ENCODE measurements around the gene YKT6. TPM values are rescaled to one million over a fixed set of nuclear protein-coding genes. Genes with fewer than 3 reads are reported as not detected.

Gene YKT6
- total and polyA plus RNA-seq, 2 of the 8 experiments (the other 6 are each of a cell fraction or from before 2014, with no cell fraction given): 75.3 to 103 TPM

- no peak overlapping the region for H4K8ac ChIP-seq (ENCODE audit: extremely low read depth, insufficient read depth, low read length)
- no peak overlapping the region; the same call in 1 of the 2 replicates for H3K18ac ChIP-seq (ENCODE audit: extremely low read depth, low read length)
- no peak overlapping the region for H2AFZ ChIP-seq (ENCODE audit: low read length)
- no peak overlapping the region for H3K27ac ChIP-seq (ENCODE audit: low read depth, low read length)
- no peak overlapping the region for H2BK12ac ChIP-seq (ENCODE audit: low read depth, low read length)
- no peak overlapping the region for H3K23ac ChIP-seq (ENCODE audit: insufficient read length)
- H3K9ac ChIP-seq (replicated peaks in 1 of 4; ENCODE audit: extremely low read depth in 1 of 4, low read depth in 3 of 4, low read length in 3 of 4): no peak overlapping the region
- no peaks in the 10 kb centered on the region for H3K27me3 ChIP-seq (replicated peaks in 1 of 4; ENCODE audit: control insufficient read depth in 3 of 4, extremely low read depth in 1 of 4, insufficient read depth in 3 of 4, low read length in 3 of 4)
- H2BK120ac ChIP-seq (replicated peaks; ENCODE audit: low read depth, low read length): no peak overlapping the region
- no peak overlapping the region for H2BK5ac ChIP-seq (ENCODE audit: low read depth, low read length)
- H3K9me3 ChIP-seq (ENCODE audit: insufficient read depth in 2 of 2, low read depth in 1 of 2, low read length in 1 of 2): no peaks in the 10 kb centered on the region; a peak in 1 of 4 replicates
- no peak overlapping the region for H3K56ac ChIP-seq (replicated peaks; ENCODE audit: insufficient read length, low read depth, low read length)
- no peak overlapping the region for H2BK20ac ChIP-seq (ENCODE audit: low read length)
- H4K20me1 ChIP-seq (replicated peaks in 1 of 2; ENCODE audit: control insufficient read depth in 1 of 2, insufficient read depth in 2 of 2, low read length in 2 of 2): peaks cover 0 to 5% of the 10 kb centered on the region in 2 experiments
- H4K91ac ChIP-seq (replicated peaks; ENCODE audit: insufficient read length, low read length): no peak overlapping the region
- ChIA-PET POLR2A (ENCODE audit: partially characterized antibody) (interaction anchor here (0.7 to 1.2 kb wide), 2 partner anchors 110 to 275 kb away, joined by 3 to 4 read pairs; partner anchors contain the start of gene NUDCD3), CTCF (ENCODE audit: partially characterized antibody) (interaction anchor here (1.2 to 6.0 kb wide), 7 partner anchors 8 to 114 kb away, joined by 3 to 35 read pairs (median 5); no protein-coding TSS in a partner anchor)
- no peak overlapping the region for H2AK5ac ChIP-seq (ENCODE audit: low read depth, low read length)
- WGBS, 2 experiments (ENCODE audit: extremely low coverage in 1 of 2, insufficient coverage in 1 of 2, insufficient read length in 1 of 2, insufficient replicate concordance in 2 of 2, low coverage in 1 of 2, low lambda C conversion rate in 2 of 2, missing lambda C conversion rate in 1 of 2): 76% methylated on average over 8 of the region's 8 CpGs; no CpG with 5 or more reads in 1 of the 2 experiments
- H3K4me2 ChIP-seq (ENCODE audit: insufficient read depth in 1 of 2, low read depth in 2 of 2, low read length in 2 of 2): no peak overlapping the region
- H3K4ac ChIP-seq (replicated peaks; ENCODE audit: insufficient read length, low read depth, low read length): no peak overlapping the region
- no peaks in the 10 kb centered on the region for H3K23me2 ChIP-seq (ENCODE audit: low read depth, low read length)
- no peak overlapping the region for H4K5ac ChIP-seq (ENCODE audit: insufficient read length, low read depth, low read length)
- peaks cover 0 to 23% (median 16%) of the 10 kb centered on the region in 4 experiments; a peak in 6 of 7 replicates for H3K4me1 ChIP-seq (replicated peaks in 1 of 4; ENCODE audit: control insufficient read depth in 3 of 4, insufficient read depth in 4 of 4, low read length in 3 of 4)
- no peaks in the 10 kb centered on the region for H3K79me2 ChIP-seq (ENCODE audit: control insufficient read depth in 1 of 2, insufficient read depth in 2 of 2, low read length in 2 of 2)
- no peak for TF ChIP-seq RAD21 (IDR thresholded peaks at IDR 0.05 in 1 of 2, conservative IDR thresholded peaks at IDR 0.05 in 1 of 2; ENCODE audit: low read depth in 2 of 2, low read length in 2 of 2)
- no peak for TF ChIP-seq ZNF274 (IDR thresholded peaks at IDR 0.05; ENCODE audit: borderline replicate concordance, extremely low read depth, low read length)
- no peak for TF ChIP-seq ASH2L (IDR thresholded peaks at IDR 0.05; ENCODE audit: low read length)
- TF ChIP-seq GABPA (IDR thresholded peaks at IDR 0.05; ENCODE audit: borderline replicate concordance, insufficient read depth, low read length): no peak
- no peak for TF ChIP-seq HDAC2 (IDR thresholded peaks at IDR 0.05; ENCODE audit: borderline replicate concordance in 1 of 2, low read depth in 2 of 2, low read length in 2 of 2)
- no peak for TF ChIP-seq BCL11A (IDR thresholded peaks at IDR 0.05; ENCODE audit: low read depth in 2 of 2, low read length in 2 of 2)
- no peak for TF ChIP-seq SP2 (IDR thresholded peaks at IDR 0.05; ENCODE audit: low read length)
- H2BK15ac ChIP-seq (ENCODE audit: low read length): no peak overlapping the region
- no peak for DNase-seq (ENCODE audit: low read depth in 1 of 2, low spot score in 2 of 2)
- FAIRE-seq: no peak
- no peaks in the 10 kb centered on the region for H3K79me1 ChIP-seq (ENCODE audit: low read depth, low read length)
- H3K14ac ChIP-seq (ENCODE audit: insufficient read length): no peak overlapping the region
- no peak overlapping the region for H3K4me3 ChIP-seq (ENCODE audit: extremely low read depth in 1 of 4, insufficient read depth in 2 of 4, low read depth in 3 of 4, low read length in 4 of 4)
- peaks cover 6 to 16% (median 7%) of the 10 kb centered on the region in 4 experiments; a peak in 7 of 8 replicates for H3K36me3 ChIP-seq (ENCODE audit: control insufficient read depth in 2 of 4, insufficient read depth in 4 of 4, low read length in 3 of 4)
Measured at GRCh38 chr7:44216019-44216418, 15.2 kb downstream of the YKT6 start.

Data from H1 (cell line).